KOPT-K1 (cell line): ENCODE data around the gene FMO1.

Source experiments
- H3K27ac ChIP-seq: fragments of 200-600 bp; sonication (generic); 2 replicates; pipeline ENCODE4 v1.5.1; 2016; ENCODE audit warnings: antibody characterized with exemption, mild to moderate bottlenecking, low read depth, low read length; ENCODE audit not compliant: poor library complexity, severe bottlenecking
- H3K36me3 ChIP-seq: fragments of 200-600 bp; sonication (generic); 2 replicates; pipeline ENCODE4 v1.5.1; 2017; ENCODE audit warnings: antibody characterized with exemption, mild to moderate bottlenecking, low read length, moderate library complexity; ENCODE audit not compliant: insufficient read depth
- H3K9me3 ChIP-seq: fragments of 200-600 bp; sonication (generic); 2 replicates; pipeline ENCODE4 v1.5.1; 2017; ENCODE audit warnings: antibody characterized with exemption, low read length, mild to moderate bottlenecking; ENCODE audit not compliant: insufficient read depth, poor library complexity, severe bottlenecking

The FMO1 gene

GRCh38 chr1:171254859-171255258, 6.6 kb downstream of the FMO1 start:
- no peak overlapping the region for H3K27ac ChIP-seq
- H3K36me3 ChIP-seq = no peaks in the 10 kb centered on the region
- no peaks in the 10 kb centered on the region for H3K9me3 ChIP-seq

GRCh38 chr1:171256940-171257606, 8.8 kb downstream of the FMO1 start:
- Histone ChIP-seq H3K27ac (no peak overlapping the region), H3K9me3 (no peaks in the 10 kb centered on the region), H3K36me3 (no peaks in the 10 kb centered on the region)

- no peak overlapping the region for H3K27ac ChIP-seq
- no peaks in the 10 kb centered on the region for H3K36me3 ChIP-seq
- H3K9me3 ChIP-seq = no peaks in the 10 kb centered on the region
Measured at GRCh38 chr1:171257607-171258076, 9.3 kb downstream of the FMO1 start.

GRCh38 chr1:171258429-171258828, 10.1 kb downstream of the FMO1 start:
- no peaks in the 10 kb centered on the region for H3K9me3 ChIP-seq
- no peaks in the 10 kb centered on the region for H3K36me3 ChIP-seq
- H3K27ac ChIP-seq = no peak overlapping the region

GRCh38 chr1:171258943-171259342, 10.6 kb downstream of the FMO1 start:
- Histone ChIP-seq H3K36me3 (no peaks in the 10 kb centered on the region), H3K9me3 (no peaks in the 10 kb centered on the region), H3K27ac (no peak overlapping the region)

- Histone ChIP-seq H3K27ac (no peak overlapping the region), H3K36me3 (no peaks in the 10 kb centered on the region)
Measured at GRCh38 chr1:171261336-171261735, 13.0 kb downstream of the FMO1 start.

GRCh38 chr1:171263901-171264300, 15.6 kb downstream of the FMO1 start:
- no peaks in the 10 kb centered on the region for H3K36me3 ChIP-seq
- H3K9me3 ChIP-seq = no peaks in the 10 kb centered on the region
- H3K27ac ChIP-seq = no peak overlapping the region

More at GRCh38 chr1:171261336-171261735, 13.0 kb downstream of the FMO1 start:
- H3K9me3 ChIP-seq = no peaks in the 10 kb centered on the region

GRCh38 chr1:171265686-171266085, 17.4 kb downstream of the FMO1 start:
- Histone ChIP-seq H3K9me3 (no peaks in the 10 kb centered on the region), H3K27ac (no peak overlapping the region), H3K36me3 (no peaks in the 10 kb centered on the region)

- Histone ChIP-seq H3K9me3 (no peaks in the 10 kb centered on the region), H3K27ac (no peak overlapping the region), H3K36me3 (no peaks in the 10 kb centered on the region)
Measured at GRCh38 chr1:171266930-171267329, 18.6 kb downstream of the FMO1 start.

GRCh38 chr1:171267391-171267790, 19.1 kb downstream of the FMO1 start:
- Histone ChIP-seq H3K27ac (no peak overlapping the region), H3K9me3 (no peaks in the 10 kb centered on the region), H3K36me3 (no peaks in the 10 kb centered on the region)

- H3K27ac ChIP-seq = no peak overlapping the region
- H3K36me3 ChIP-seq = no peaks in the 10 kb centered on the region
- no peaks in the 10 kb centered on the region for H3K9me3 ChIP-seq
Measured at GRCh38 chr1:171270806-171271205, 22.5 kb downstream of the FMO1 start.

GRCh38 chr1:171277534-171277933, 29.2 kb downstream of the FMO1 start:
- no peak overlapping the region for H3K27ac ChIP-seq

GRCh38 chr1:171279234-171279633, 30.9 kb downstream of the FMO1 start:
- Histone ChIP-seq H3K9me3 (no peaks in the 10 kb centered on the region), H3K27ac (no peak overlapping the region)

More at GRCh38 chr1:171277534-171277933, 29.2 kb downstream of the FMO1 start:
- no peaks in the 10 kb centered on the region for H3K9me3 ChIP-seq
- no peaks in the 10 kb centered on the region for H3K36me3 ChIP-seq

GRCh38 chr1:171279678-171280077, 31.4 kb downstream of the FMO1 start:
- H3K36me3 ChIP-seq = no peaks in the 10 kb centered on the region
- no peaks in the 10 kb centered on the region for H3K9me3 ChIP-seq
- H3K27ac ChIP-seq = no peak overlapping the region

More at GRCh38 chr1:171279234-171279633, 30.9 kb downstream of the FMO1 start:
- H3K36me3 ChIP-seq = no peaks in the 10 kb centered on the region

- Histone ChIP-seq H3K36me3 (no peaks in the 10 kb centered on the region), H3K9me3 (no peaks in the 10 kb centered on the region), H3K27ac (no peak overlapping the region)
Measured at GRCh38 chr1:171280599-171280998, 32.3 kb downstream of the FMO1 start.

GRCh38 chr1:171286032-171286705, 37.9 kb downstream of the FMO1 start:
- Histone ChIP-seq H3K9me3 (no peaks in the 10 kb centered on the region), H3K36me3 (no peaks in the 10 kb centered on the region), H3K27ac (no peak overlapping the region)
